ENCODE measurements around the gene URB1.
"Not testable (repeated sequence)": the region's sequence is repeated elsewhere in the genome, so short reads cannot be mapped to it uniquely, and the experiment has no call there.

Gene URB1

DNA sequence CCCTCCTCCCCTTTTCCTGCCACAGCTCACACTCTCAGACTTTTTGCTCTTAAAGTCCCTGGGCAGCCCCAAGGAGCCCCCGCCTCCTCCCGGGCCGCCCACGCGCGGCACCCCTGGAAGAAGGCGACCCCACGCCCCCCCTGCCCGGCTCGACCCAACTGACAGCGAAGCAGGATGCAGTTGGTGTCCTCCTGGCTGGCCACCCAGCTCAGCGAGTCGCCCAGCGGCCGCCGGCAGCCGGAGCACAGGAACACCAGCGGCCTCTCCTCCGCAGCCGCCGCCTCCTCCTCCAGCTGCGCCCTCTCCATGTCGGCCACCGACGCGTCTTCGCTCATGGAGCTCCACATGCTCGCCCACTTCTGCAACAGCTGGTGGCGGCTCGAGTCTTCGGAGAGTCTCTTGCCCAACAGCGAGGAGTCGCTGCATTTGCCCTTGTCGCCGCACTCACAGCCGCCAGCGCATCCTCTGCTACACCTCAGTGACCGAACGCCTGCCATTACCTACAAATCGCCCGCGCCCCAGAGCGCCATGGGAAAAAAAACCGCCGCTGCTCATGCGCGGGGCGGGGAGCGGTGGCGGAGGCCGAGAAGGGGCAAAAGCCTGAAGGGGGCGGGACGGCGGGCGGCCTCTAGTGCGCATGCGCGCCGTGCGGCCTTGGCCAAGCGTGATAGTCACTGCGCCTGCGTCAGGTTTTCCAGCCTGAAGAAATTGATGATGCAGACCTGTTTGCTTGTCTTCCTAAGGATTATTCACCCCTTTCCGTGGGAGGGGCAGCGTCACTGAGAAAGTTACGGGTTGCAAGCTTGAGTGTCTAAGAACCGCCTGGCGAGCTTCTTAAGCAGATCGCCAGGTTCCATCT, 114.1 kb downstream of the URB1 start, which contains the start of gene MIS18A:
TSS of gene MIS18A (minus strand) at position 532 of the 859 bp plus-strand sequence. CDS start at position 497, 35 bp downstream.
- H3K27ac ChIP-seq: peak within 1 kb of the TSS; percentile 75
- POLR2A ChIA-PET (ENCODE audit: low non-redundant PET): no interaction called here
- CTCF ChIA-PET: interaction anchor here (0.6 to 1.0 kb wide), 3 partner anchors 323 to 721 kb away, joined by 3 to 6 read pairs (median 5); no protein-coding TSS in a partner anchor
- peak; percentile 96 for DNase-seq (ENCODE audit: low spot score)
- TF ChIP-seq, protein P1, sequence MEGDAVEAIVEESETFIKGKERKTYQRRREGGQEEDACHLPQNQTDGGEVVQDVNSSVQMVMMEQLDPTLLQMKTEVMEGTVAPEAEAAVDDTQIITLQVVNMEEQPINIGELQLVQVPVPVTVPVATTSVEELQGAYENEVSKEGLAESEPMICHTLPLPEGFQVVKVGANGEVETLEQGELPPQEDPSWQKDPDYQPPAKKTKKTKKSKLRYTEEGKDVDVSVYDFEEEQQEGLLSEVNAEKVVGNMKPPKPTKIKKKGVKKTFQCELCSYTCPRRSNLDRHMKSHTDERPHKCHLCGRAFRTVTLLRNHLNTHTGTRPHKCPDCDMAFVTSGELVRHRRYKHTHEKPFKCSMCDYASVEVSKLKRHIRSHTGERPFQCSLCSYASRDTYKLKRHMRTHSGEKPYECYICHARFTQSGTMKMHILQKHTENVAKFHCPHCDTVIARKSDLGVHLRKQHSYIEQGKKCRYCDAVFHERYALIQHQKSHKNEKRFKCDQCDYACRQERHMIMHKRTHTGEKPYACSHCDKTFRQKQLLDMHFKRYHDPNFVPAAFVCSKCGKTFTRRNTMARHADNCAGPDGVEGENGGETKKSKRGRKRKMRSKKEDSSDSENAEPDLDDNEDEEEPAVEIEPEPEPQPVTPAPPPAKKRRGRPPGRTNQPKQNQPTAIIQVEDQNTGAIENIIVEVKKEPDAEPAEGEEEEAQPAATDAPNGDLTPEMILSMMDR (conservative IDR thresholded peaks at IDR 0.05; ENCODE audit: low read depth): no peak

DNA sequence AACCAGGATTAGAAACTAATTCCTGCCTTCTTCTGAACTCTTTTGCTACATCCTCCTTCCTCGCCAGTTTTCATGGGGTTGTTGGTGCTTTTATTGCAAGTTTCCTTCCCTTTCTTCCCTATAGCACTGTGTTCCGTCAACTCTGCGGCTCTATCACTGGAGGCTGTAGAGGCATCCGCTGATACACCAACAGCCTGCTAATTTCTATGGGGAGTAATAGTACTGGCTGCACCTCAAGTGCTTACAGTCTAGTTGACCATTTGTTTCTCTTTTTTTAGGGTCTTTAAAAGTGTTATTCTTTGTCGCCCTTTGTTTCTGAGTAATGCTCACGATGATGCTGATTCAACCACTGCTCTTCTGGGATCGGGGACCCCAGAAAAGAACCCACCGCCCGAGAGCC, 114.7 kb downstream of the URB1 start:
- TF ChIP-seq, protein P1 (conservative IDR thresholded peaks at IDR 0.05; ENCODE audit: low read depth): no peak
- DNase-seq (ENCODE audit: low spot score): peak; percentile 4
- ChIA-PET POLR2A (ENCODE audit: low non-redundant PET) (no interaction called here), CTCF (interaction anchor here (1.0 kb wide), 1 partner anchor 323 kb away, joined by 3 read pairs; no protein-coding TSS in a partner anchor)
- peak overlapping the region; percentile 75 for H3K27ac ChIP-seq

DNA sequence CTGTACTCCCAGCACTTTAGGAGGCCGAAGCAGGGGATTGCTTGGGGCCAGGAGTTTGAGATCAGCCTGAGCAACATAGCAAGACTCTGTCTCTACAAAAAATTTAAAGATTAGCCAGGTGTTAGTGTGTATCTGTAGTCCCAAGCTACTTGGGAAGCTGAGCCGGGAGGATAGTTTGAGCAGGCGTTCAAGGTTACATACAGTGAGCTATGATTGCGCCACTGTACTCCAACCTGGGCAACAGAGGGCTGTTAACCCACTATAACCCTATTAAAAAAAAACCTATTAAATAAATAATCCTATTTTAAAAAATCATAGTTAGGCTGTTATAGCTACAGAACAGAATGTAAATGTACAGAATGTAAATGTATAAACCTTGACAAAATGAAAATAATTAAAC, 116.1 kb downstream of the URB1 start:
- POLR2A ChIA-PET (ENCODE audit: low non-redundant PET): no interaction called here
- TF ChIP-seq, protein P1 (conservative IDR thresholded peaks at IDR 0.05; ENCODE audit: low read depth): no peak
- CTCF ChIA-PET: interaction anchor here (0.7 kb wide), 1 partner anchor 8 kb away, joined by 3 read pairs; no protein-coding TSS in a partner anchor
- no peak for DNase-seq (ENCODE audit: low spot score)
- H3K27ac ChIP-seq: no peak overlapping the region

DNA sequence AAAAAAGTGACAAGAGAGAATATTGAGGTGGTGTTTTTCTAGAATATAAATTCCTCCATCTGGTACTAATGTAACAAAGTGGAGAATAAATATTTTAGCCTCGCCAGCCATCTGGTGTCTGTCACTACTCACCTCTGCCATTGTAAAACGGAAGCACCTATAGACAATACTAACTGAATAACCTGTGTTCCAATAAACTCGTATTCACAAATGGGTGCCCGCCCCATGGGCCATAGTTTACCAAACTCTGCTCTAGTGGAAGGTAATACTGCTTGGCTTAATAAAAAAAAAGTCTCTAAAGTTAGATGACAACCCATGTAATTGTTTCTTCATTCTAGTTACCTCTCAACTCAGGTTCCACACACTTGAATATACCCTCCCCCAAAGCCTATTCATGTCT, 122.1 kb downstream of the URB1 start:
- TF ChIP-seq, protein P1 (conservative IDR thresholded peaks at IDR 0.05; ENCODE audit: low read depth): no peak
- POLR2A ChIA-PET (ENCODE audit: low non-redundant PET): no interaction called here
- no peak for DNase-seq (ENCODE audit: low spot score)
- CTCF ChIA-PET: no interaction called here
- H3K27ac ChIP-seq: no peak overlapping the region

DNA sequence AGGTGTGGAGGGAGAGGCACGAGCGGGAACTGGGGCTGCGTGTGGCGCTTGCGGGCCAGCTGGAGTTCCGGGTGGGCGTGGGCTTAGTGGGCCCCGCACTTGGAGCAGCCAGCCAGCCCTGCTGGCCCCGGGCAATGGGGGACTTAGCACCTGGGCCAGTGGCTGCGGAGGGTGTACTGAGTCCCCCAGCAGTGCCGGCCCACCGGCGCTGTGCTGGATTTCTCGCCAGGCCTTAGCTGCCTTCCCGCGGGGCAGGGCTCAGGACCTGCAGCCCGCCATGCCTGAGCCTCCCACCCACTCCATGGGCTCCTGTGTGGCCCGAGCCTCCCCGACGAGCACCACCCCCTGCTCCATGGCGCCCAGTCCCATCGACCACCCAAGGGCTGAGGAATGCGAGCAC, 127.5 kb downstream of the URB1 start:
- POLR2A ChIA-PET (ENCODE audit: low non-redundant PET): interaction anchor here (0.5 kb wide), 1 partner anchor 9 kb away, joined by 3 read pairs; no protein-coding TSS in a partner anchor
- DNase-seq (ENCODE audit: low spot score); CTCF ChIA-PET; H3K27ac ChIP-seq: not testable (repeated sequence)

DNA sequence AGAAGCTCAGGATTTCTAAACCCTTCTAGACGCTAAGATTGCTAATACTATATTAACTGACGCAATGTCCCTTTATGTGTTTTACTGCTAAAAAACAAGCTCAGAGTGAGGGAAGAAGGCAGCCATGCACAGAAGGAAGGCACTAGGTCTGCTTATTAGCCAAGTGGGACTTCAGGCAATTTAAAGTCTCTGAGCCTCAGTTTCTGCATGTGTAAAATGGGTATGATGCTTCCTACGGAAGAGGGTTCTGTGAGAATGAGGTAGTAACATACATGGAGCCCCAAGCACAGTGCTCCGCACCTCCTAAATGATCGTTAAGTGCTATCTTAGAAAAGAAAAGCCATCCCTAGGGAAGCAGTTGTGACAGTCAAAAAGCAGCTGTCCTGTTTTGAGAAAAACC, 130.9 kb downstream of the URB1 start:
- no peak overlapping the region for H3K27ac ChIP-seq
- no peak for DNase-seq (ENCODE audit: low spot score)
- TF ChIP-seq, protein P1 (conservative IDR thresholded peaks at IDR 0.05; ENCODE audit: low read depth): no peak
- CTCF ChIA-PET: no interaction called here
- POLR2A ChIA-PET (ENCODE audit: low non-redundant PET): no interaction called here
